Hippocampal formation (tissue), 2 donors: ENCODE measurements around the gene MTMR3.

ENCODE experiments used
- DNase-seq, 2 donors: peaks; one replicate each; lab custom pipeline; 2025; lab: John Stamatoyannopoulos, UW

Gene MTMR3

GRCh38 chr22:30002861-30003486 is 120.0 kb downstream of the MTMR3 start:
- no peak for DNase-seq

GRCh38 chr22:30004101-30004500 is 121.1 kb downstream of the MTMR3 start:
- DNase-seq = no peak

GRCh38 chr22:30004694-30005093 is 121.7 kb downstream of the MTMR3 start:
- DNase-seq = no peak

GRCh38 chr22:30005213-30005857 is 122.4 kb downstream of the MTMR3 start:
- DNase-seq = peak; percentile 39 to 50

- DNase-seq = no peak
Observed at GRCh38 chr22:30007361-30007760, 124.4 kb downstream of the MTMR3 start.

- DNase-seq = no peak
Observed at GRCh38 chr22:30008401-30008800, 125.4 kb downstream of the MTMR3 start.

- no peak for DNase-seq
Observed at GRCh38 chr22:30009478-30009877, 126.5 kb downstream of the MTMR3 start.

- DNase-seq = no peak
Observed at GRCh38 chr22:30010789-30011405, 127.9 kb downstream of the MTMR3 start.

- no peak for DNase-seq
Observed at GRCh38 chr22:30013201-30013600, 130.2 kb downstream of the MTMR3 start.

GRCh38 chr22:30014244-30014643 is 131.3 kb downstream of the MTMR3 start:
- DNase-seq = no peak

GRCh38 chr22:30015229-30015797 is 132.3 kb downstream of the MTMR3 start:
- DNase-seq = no peak

GRCh38 chr22:30015846-30016245 is 132.9 kb downstream of the MTMR3 start:
- DNase-seq = no peak

GRCh38 chr22:30016596-30016995 is 133.6 kb downstream of the MTMR3 start:
- DNase-seq = no peak

GRCh38 chr22:30017375-30018223 is 134.6 kb downstream of the MTMR3 start:
- DNase-seq = no peak

- no peak for DNase-seq
Observed at GRCh38 chr22:30020511-30020910, 137.5 kb downstream of the MTMR3 start.

- DNase-seq = no peak
Observed at GRCh38 chr22:30021338-30021737, 138.4 kb downstream of the MTMR3 start.

GRCh38 chr22:30021881-30022619 is 139.1 kb downstream of the MTMR3 start:
- no peak for DNase-seq

GRCh38 chr22:30023099-30023660 is 140.2 kb downstream of the MTMR3 start:
- DNase-seq = no peak

- DNase-seq = no peak
Observed at GRCh38 chr22:30024231-30024630, 141.3 kb downstream of the MTMR3 start.

- DNase-seq = no peak
Observed at GRCh38 chr22:30025221-30025620, 142.2 kb downstream of the MTMR3 start.

GRCh38 chr22:30026756-30027155 is 143.8 kb downstream of the MTMR3 start:
- no peak for DNase-seq
